GM12874 (cell line): Measurements from ENCODE around the gene CCR1.

Experiments
- TF ChIP-seq, protein P1 (sequence below): IDR thresholded peaks from 2 replicates; pipeline ENCODE4 v1.5.1; 2011; ENCODE audit warnings: low read depth, mild to moderate bottlenecking, control low read depth, low read length, moderate library complexity; ENCODE audit not compliant: insufficient read depth

The CCR1 gene

DNA sequence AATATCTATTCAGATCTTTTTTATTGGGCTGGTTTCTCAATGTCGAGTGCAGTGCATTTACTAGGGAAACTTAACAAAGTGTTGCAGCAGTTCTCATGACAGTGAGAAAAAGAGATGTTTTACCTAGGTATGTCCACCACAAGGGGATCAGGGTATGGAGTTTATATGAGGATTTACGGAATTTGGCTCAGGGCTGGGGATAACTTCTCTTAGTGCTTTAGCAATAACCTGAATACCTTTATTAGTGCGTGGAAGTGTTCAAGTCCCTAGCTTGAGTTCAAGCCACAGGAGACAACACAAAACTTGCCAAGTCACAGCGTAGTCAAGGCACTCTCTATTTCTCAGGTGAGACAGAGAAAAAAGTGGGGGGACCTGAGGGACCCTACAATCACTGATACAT, 30.3 kb upstream of the CCR1 start:
- TF ChIP-seq, protein P1, sequence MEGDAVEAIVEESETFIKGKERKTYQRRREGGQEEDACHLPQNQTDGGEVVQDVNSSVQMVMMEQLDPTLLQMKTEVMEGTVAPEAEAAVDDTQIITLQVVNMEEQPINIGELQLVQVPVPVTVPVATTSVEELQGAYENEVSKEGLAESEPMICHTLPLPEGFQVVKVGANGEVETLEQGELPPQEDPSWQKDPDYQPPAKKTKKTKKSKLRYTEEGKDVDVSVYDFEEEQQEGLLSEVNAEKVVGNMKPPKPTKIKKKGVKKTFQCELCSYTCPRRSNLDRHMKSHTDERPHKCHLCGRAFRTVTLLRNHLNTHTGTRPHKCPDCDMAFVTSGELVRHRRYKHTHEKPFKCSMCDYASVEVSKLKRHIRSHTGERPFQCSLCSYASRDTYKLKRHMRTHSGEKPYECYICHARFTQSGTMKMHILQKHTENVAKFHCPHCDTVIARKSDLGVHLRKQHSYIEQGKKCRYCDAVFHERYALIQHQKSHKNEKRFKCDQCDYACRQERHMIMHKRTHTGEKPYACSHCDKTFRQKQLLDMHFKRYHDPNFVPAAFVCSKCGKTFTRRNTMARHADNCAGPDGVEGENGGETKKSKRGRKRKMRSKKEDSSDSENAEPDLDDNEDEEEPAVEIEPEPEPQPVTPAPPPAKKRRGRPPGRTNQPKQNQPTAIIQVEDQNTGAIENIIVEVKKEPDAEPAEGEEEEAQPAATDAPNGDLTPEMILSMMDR: no peak

DNA sequence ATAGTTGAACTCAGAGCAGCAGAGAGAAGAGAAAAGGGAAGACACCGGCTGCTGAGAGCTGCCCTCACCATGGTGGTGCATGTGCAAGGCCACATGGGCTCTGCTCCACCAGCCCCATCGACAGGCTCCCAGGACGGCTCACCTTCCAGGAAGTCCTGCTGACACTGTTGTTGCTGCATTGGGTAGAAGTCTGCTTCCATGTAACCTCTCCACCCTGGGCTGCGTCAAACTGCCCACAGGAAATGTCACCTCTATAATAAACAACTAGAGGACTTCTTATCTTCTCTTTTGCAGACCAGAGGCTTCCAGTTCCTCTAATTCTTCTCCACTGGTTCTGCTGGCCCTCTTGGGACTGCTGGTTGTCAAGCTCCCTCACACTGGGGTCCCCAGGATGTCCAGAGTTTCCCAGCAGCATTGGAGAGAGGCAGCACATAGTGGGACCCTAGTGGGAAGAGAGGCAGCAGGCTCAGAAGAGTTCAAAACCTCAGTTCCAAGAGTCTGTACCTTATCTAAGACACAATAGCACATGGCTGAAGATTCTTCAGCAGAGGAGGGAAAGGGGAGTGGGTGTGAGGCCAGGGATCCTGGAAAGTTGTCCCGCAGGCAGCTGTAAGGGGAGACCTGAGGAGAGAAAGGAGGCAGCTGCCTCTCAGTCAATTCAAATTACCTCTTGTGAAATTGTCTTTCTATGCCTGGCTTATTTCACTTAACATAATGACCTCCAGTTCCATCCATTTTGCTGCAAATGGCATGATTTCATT, 28.4 kb upstream of the CCR1 start:
- TF ChIP-seq, protein P1: no peak

DNA sequence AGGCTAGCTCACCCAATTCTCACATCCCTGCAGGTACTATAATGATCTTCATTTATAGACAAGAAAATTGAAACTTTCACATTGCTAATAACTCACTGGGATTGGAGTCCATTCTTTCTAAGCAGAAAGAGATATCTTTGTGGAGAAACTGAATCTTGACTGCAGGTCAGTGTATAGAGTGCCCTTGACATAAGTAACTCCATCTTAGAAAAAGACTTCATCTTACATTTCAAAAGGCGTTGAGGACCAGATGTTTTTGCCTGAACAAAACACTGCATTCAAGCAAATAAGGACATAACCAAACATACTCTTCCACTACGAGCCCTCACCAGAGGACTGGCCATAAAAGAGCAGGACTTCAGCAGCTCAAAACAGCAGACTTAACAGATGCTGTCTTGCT, 27.3 kb upstream of the CCR1 start:
- TF ChIP-seq, protein P1: no peak

DNA sequence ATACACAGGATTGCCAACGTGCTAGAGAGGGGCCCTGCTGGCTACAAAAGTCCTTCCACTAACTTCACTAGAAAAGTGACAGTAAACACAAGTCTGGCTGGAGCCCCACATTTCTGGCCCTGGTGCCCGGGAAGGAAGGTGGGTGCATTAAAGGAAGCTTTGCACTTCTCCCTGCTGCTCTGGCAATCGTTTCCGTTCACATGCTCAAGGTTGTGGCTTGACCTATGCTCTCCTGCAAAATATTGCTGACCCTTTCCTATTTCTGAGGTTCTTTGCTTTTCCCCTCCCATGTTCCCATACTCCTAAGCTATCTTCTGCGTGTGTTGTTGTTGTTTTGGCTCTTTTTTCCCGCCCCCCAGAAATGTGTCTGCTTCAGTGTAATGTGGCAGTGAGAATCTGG, 25.1 kb upstream of the CCR1 start:
- TF ChIP-seq, protein P1: no peak

DNA sequence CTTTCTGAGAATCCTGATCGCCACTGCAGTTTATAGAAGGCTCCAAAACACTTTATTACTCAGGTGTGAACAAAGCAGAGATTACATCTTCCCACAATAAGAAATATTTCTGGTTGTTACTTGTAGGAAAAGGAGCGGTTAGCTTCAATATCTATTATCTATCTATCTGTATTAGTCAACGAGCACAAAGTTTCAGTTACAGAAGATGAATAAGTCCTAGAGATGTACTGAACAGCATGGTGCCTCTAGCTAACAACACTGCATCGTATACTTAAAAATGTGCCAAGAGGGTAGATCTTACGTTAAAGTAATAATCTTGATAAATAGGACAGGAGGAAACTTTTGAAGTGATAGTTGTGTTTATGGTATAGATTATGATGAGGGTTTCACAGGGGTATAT, 23.2 kb upstream of the CCR1 start:
- TF ChIP-seq, protein P1: no peak

DNA sequence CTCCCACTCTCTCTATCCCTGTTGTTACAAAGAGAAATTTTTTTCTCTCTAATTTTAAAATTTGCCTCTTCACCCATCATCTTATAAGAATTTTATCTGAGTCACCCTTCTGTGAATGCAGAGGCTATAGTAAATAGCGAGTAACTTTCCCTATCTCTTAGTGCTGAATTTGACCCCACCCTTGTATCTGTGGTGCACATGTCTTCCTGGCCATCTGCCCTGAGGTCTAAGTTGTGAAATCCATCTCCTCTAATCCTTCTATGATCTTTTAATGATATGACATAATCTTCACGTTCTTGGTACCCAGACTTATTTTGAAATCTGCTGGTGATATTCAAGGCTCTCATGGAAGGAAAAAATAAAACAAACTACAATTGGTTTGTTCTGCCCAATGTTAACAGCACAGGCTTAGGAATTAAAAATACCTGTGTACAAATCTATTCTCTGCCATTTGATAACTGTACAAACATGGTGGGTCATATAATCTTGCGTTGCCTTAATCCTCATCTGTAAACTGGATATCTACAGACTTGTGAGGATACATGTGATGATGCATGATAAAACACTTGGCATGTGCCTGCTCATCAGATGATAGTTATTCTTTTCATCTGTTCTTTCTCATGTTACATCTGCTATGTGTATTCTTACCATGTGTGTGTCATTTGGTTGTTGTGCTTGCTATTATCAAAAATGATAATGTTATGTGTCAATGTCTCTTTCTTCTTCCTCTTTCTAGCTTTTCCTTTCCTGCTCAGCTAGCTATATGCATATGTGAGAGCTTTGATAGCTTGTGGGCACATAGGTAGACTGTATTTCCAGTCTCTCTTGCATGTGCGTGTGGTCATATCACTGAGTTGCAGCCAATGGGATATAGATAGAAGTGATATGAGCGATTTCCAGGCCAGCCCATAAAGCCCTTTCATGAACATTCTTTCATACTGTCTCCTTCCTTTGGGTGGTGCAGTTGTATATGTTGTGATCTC, 20.4 kb upstream of the CCR1 start:
- TF ChIP-seq, protein P1: no peak

DNA sequence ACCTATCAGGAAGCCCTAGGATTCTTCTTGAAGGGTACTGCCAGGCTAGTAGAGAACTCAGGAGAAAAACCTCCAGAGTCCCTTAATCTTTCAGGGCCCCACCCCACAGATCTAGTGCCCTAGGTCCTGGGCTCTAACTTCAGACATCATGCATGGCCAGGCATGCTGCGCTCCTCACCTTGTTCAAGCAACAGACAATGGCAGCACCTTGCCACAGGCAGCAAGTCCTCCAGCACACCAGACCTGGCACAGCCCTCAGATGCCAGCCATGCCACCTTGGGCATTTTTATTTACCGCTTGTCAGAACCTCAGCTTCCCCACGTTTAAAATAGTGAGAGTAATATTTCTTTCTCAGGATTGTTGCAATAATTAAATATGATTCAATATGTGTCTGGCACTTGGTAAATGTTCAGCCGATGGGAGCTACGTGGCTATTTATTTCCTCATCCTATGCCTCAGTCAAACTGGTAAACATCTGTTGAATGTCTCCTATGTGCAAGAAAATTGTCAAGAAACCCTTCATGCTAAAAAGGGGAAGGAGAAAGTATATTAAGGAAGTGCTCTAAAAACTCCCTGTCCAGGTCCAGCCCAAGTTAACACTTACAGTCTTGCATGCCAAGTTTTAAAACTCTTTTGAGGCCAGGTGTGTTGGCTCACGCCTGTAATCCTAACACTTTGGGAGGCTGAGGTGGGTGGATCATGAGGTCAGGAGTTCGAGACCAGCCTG, 14.5 kb upstream of the CCR1 start:
- TF ChIP-seq, protein P1: no peak
